ENCODE data around the gene NUP85. TPM values are rescaled to one million over a fixed set of nuclear protein-coding genes. Genes with fewer than 3 reads are reported as not detected.

The NUP85 gene
- total RNA-seq, 4 donors from 2014 or later: 19.6 to 62.3 (median 22.3) TPM

DNA sequence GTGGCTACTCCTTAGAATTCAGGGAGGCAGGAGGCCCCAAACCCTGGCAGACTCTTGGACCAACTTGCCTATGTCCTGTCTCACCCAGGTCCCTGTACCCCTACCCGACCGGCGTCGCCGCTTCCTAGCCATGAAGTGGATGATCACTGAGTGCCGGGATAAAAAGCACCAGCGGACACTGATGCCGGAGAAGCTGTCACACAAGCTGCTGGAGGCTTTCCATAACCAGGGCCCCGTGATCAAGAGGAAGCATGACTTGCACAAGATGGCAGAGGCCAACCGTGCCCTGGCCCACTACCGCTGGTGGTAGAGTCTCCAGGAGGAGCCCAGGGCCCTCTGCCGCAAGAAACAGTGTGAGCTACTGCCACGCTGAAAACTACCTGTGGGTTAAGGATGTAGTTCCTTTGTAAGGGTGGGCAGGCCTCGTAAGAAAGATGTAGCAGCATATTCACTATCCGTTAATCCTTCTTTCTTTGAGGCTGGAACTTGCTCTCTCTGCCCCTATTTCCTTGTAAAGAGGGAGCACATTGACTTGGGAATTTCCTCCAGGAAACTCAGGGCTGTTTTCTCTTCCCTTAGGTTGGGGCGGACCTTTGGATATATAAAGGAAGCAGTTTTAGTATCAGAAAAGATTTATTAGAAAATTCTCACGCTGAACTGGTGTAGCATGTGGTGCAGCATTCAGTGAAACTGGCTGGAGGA, 60.3 kb downstream of the NUP85 start:
- WGBS, 2 donors (ENCODE audit: low coverage in 1 of 2): 73 to 82% methylated on average over 3 to 9 of the region's 17 CpGs
- TF ChIP-seq EP300 (IDR thresholded peaks at IDR 0.05): no peak
- no peak for TF ChIP-seq POLR2A (IDR thresholded peaks at IDR 0.05)
- TF ChIP-seq CTCF (IDR thresholded peaks at IDR 0.05): no peak
- TF ChIP-seq POLR2AphosphoS5 (IDR thresholded peaks at IDR 0.05): no peak
- no peak for ATAC-seq

GRCh38 chr17:75266316-75267152, 61.1 kb downstream of the NUP85 start:
- 77 to 84% methylated on average over 10 of the region's 13 CpGs for WGBS, 2 donors (ENCODE audit: low coverage in 1 of 2)
- TF ChIP-seq EP300 (IDR thresholded peaks at IDR 0.05): no peak
- TF ChIP-seq CTCF (IDR thresholded peaks at IDR 0.05): no peak
- TF ChIP-seq POLR2A (IDR thresholded peaks at IDR 0.05): no peak
- TF ChIP-seq POLR2AphosphoS5 (IDR thresholded peaks at IDR 0.05): no peak
- no peaks in the 10 kb centered on the region for H3K27me3 ChIP-seq
- H3K27ac ChIP-seq: no peak overlapping the region
- peaks cover 0 to 35% (median 15%) of the 10 kb centered on the region in 3 donors for H3K4me1 ChIP-seq
- H3K4me3 ChIP-seq: no peak overlapping the region
- H3K9me3 ChIP-seq: no peaks in the 10 kb centered on the region
- ATAC-seq: no peak
- peaks cover 0 to 50% of the 10 kb centered on the region in 2 donors for H3K36me3 ChIP-seq

More for the DNA sequence above, 60.3 kb downstream of the NUP85 start:
- H3K36me3 ChIP-seq: peaks cover 0 to 50% of the 10 kb centered on the region in 2 donors
- no peaks in the 10 kb centered on the region for H3K27me3 ChIP-seq
- H3K4me3 ChIP-seq: no peak overlapping the region
- H3K27ac ChIP-seq: no peak overlapping the region
- no peaks in the 10 kb centered on the region for H3K9me3 ChIP-seq
- peaks cover 0 to 37% (median 15%) of the 10 kb centered on the region in 3 donors for H3K4me1 ChIP-seq

DNA sequence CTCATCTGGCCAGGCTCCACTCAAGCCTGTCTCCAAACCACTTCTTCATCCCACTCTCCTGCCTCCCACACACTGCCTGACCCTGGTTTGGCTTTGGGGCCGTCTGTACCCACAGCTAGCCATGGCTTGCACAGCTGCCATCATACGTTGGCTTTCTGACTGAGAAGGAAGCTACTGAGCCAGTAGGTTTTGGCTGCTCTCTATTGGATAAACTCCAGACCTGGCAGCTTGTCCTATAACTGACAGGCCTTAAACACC, 61.6 kb downstream of the NUP85 start:
- H3K4me1 ChIP-seq: peaks cover 0 to 40% (median 18%) of the 10 kb centered on the region in 3 donors
- no peaks in the 10 kb centered on the region for H3K9me3 ChIP-seq
- no peak overlapping the region for H3K27ac ChIP-seq
- TF ChIP-seq POLR2A (IDR thresholded peaks at IDR 0.05): no peak
- TF ChIP-seq CTCF (IDR thresholded peaks at IDR 0.05): no peak
- TF ChIP-seq POLR2AphosphoS5 (IDR thresholded peaks at IDR 0.05): no peak
- TF ChIP-seq EP300 (IDR thresholded peaks at IDR 0.05): no peak
- no peak for ATAC-seq
- no CpG with 5 or more reads among the region's 2 CpGs for WGBS, 2 donors (ENCODE audit: low coverage in 1 of 2)
- peaks cover 0 to 50% of the 10 kb centered on the region in 2 donors for H3K36me3 ChIP-seq
- H3K27me3 ChIP-seq: no peaks in the 10 kb centered on the region
- no peak overlapping the region for H3K4me3 ChIP-seq

DNA sequence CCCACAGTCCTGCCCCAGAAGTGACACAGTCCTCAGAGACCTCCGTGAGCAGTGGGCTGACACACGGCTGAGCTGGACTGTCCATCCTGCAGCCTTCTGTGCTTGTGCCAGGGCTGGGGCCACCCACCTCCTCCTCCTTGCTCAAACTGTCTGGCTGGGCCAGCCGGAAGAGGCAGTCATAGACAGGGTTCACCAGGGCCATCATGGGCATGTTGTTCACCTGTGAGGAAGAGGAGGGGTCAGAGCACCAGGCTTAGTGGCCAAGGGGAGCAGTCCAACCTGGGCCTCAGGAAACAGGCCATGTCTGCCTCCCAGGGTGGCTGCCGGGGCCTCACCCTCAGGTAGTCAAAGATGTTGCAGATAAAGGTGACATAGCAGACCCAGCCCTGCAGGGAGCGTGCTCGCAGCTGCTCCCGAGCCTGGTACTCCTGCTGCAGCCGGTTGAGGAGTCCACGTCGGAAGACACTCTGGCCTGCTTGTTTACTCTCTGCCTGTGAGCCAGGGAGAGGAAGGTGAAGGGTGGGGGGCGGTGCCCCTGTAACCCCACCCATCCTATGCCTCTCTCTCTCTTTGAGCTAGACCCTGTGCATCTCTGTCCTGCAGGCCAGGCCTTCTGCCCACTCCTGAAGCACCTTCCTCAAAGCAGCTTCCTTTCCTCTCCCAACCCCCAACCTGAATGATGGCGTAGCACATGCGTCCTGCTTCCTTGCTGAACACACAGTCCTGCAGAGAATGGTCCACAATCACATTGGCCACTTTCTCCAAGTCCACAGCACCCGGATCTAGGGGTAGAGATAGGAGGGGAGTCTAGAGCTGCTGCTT, 62.1 kb downstream of the NUP85 start:
- no peak overlapping the region for H3K27ac ChIP-seq
- 30 to 48% methylated on average over 2 to 7 of the region's 14 CpGs for WGBS, 2 donors (ENCODE audit: low coverage in 1 of 2)

More for the DNA sequence above, 62.1 kb downstream of the NUP85 start:
- TF ChIP-seq CTCF (IDR thresholded peaks at IDR 0.05) (no peak), POLR2AphosphoS5 (IDR thresholded peaks at IDR 0.05) (no peak), POLR2A (IDR thresholded peaks at IDR 0.05) (no peak), EP300 (IDR thresholded peaks at IDR 0.05) (no peak)
- no peak for ATAC-seq
- Histone ChIP-seq H3K36me3 (peaks cover 0 to 50% of the 10 kb centered on the region in 2 donors), H3K4me3 (no peak overlapping the region), H3K9me3 (no peaks in the 10 kb centered on the region), H3K4me1 (peaks cover 0 to 40% (median 19%) of the 10 kb centered on the region in 3 donors), H3K27me3 (no peaks in the 10 kb centered on the region)

All from gastroesophageal sphincter (tissue), 4 donors.